ENCODE results near the gene IL18R1. TPM values are rescaled to one million over a fixed set of nuclear protein-coding genes. Genes with fewer than 3 reads are reported as not detected.

The IL18R1 gene
- total RNA-seq, 6 donors from 2014 or later: 9.4 to 46.9 (median 34.8) TPM

DNA sequence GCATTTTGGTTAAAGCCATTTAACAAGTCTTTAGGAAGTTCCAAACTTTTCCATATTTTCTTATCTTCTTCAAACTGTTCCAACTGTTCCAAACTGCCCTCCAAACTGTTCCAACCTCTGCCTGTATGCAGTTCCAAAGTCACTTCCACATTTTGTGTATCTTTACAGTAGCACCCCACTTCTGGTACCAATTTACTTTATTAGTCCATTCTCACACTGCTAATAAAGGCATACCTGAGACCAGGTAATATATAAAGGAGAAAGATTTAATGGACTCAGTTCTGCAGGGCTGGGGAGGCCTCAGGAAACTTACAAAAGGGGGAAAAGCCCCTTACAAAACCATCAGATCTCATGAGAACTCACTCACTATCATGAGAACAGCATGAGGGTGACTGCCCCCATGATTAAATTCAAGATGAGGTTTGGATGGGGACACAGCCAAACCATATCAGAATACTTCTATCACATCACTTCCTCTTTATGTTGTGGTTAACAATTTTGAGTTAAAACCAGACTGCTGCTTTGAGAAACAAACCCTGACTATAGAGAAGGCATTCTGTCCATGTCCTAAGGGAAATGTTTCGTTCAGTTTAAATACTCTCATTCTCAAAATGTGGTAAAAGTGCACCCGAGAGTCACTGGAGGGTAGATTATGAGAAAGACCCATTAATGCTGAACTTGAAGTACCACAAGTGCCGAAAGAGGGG, 11.0 kb downstream of the IL18R1 start:
- 82 to 86% methylated on average over 3 of the region's 3 CpGs for WGBS, 2 donors
- no peak for ATAC-seq (ENCODE audit: low FRiP score in 2 of 2)

DNA sequence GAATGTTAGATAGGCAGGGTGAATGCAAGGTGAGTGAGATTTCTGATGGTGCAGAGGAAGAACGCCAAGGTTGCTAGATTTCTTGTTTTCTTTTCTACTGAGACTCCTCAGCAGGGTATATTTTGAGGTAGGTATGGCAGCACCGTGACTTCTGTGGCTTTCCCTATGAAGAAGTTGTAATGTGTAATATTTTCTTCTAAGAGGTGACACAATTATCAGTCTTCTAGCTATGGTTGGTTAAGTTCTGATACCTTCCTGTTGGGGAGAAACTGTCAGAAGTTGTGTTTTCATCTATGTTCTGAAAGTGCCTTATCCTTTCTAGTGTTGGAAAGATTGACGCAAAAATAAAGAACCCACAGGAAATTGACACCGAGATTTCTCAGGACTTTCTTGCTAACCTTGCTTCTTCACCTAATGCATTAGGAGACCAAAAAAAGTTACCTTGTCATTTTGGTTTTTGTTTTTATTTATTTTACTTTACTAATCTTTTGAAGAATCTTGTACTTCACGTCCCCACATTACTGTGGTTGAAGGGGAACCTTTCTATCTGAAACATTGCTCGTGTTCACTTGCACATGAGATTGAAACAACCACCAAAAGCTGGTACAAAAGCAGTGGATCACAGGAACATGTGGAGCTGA, 11.9 kb downstream of the IL18R1 start:
- Histone ChIP-seq H3K4me3 (no peak overlapping the region), H3K9me3 (peaks cover 0 to 16% (median 5%) of the 10 kb centered on the region in 4 donors), H3K36me3 (peaks cover 0 to 75% (median 15%) of the 10 kb centered on the region in 4 donors), H3K27ac (peak overlapping the region in 3 of 4 donors; percentile 35 to 59 (median 52)), H3K27me3 (no peaks in the 10 kb centered on the region), H3K4me1 (no peaks in the 10 kb centered on the region)
- TF ChIP-seq POLR2AphosphoS5 (IDR thresholded peaks at IDR 0.05) (no peak), EP300 (IDR thresholded peaks at IDR 0.05) (no peak)
- TF ChIP-seq, protein P1, sequence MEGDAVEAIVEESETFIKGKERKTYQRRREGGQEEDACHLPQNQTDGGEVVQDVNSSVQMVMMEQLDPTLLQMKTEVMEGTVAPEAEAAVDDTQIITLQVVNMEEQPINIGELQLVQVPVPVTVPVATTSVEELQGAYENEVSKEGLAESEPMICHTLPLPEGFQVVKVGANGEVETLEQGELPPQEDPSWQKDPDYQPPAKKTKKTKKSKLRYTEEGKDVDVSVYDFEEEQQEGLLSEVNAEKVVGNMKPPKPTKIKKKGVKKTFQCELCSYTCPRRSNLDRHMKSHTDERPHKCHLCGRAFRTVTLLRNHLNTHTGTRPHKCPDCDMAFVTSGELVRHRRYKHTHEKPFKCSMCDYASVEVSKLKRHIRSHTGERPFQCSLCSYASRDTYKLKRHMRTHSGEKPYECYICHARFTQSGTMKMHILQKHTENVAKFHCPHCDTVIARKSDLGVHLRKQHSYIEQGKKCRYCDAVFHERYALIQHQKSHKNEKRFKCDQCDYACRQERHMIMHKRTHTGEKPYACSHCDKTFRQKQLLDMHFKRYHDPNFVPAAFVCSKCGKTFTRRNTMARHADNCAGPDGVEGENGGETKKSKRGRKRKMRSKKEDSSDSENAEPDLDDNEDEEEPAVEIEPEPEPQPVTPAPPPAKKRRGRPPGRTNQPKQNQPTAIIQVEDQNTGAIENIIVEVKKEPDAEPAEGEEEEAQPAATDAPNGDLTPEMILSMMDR (IDR thresholded peaks at IDR 0.05): no peak
- no peak for DNase-seq
- WGBS, 2 donors: 74 to 75% methylated on average over 6 of the region's 6 CpGs
- ATAC-seq (ENCODE audit: low FRiP score in 2 of 2): no peak

More for the DNA sequence above, 11.0 kb downstream of the IL18R1 start:
- Histone ChIP-seq H3K4me3 (no peak overlapping the region), H3K9me3 (peaks cover 0 to 16% (median 5%) of the 10 kb centered on the region in 4 donors), H3K27ac (peak overlapping the region in 3 of 4 donors; percentile 35 to 59 (median 44)), H3K36me3 (peaks cover 0 to 75% (median 15%) of the 10 kb centered on the region in 4 donors), H3K4me1 (no peaks in the 10 kb centered on the region), H3K27me3 (no peaks in the 10 kb centered on the region)
- TF ChIP-seq, protein P1 (IDR thresholded peaks at IDR 0.05): no peak
- TF ChIP-seq POLR2A (IDR thresholded peaks at IDR 0.05) (no peak), POLR2AphosphoS5 (IDR thresholded peaks at IDR 0.05) (no peak), EP300 (IDR thresholded peaks at IDR 0.05) (no peak)
- no peak for DNase-seq

DNA sequence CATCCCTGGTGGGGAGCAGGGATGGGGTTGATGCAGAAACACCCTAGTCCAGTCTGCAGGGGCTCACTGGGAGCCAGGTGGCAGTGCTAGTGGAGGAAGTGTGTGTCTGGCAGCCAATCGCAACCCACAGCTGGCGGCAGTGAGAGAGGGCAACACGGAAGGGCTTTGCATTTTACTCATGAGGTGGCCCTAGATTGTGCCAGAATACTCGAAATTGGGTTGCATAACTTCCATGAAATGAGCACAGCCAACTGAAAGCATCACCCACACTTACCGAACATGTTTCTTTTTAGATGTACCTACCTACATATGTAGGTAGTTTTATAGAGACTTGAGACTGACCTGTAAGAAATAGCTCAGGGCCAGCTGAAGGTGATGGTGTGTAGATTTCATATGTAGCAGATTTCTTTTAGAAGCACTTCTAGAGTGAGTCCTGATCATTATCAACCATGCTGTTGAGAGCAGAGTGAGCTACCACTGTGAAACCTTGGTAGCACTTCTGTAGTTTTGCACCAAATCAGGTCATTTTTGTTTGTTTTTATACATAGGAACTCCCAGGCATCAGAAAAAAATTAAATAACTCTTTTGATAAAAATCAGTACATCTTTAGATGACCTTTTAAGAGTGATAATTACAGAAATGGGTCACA, 13.0 kb downstream of the IL18R1 start:
- no peaks in the 10 kb centered on the region for H3K27me3 ChIP-seq
- DNase-seq (no peak), ATAC-seq (ENCODE audit: low FRiP score in 2 of 2) (no peak)
- WGBS, 2 donors: 67 to 76% methylated on average over 5 of the region's 5 CpGs
- H3K36me3 ChIP-seq: peaks cover 0 to 72% (median 15%) of the 10 kb centered on the region in 4 donors
- no peak overlapping the region for H3K4me3 ChIP-seq
- H3K27ac ChIP-seq: peak overlapping the region in 2 of 4 donors; percentile 27 to 52
- H3K4me1 ChIP-seq: no peaks in the 10 kb centered on the region
- TF ChIP-seq, protein P1 (IDR thresholded peaks at IDR 0.05): no peak
- TF ChIP-seq POLR2A (IDR thresholded peaks at IDR 0.05): peak in 1 of 4 donors; percentile 12
- peaks cover 0 to 16% (median 5%) of the 10 kb centered on the region in 4 donors for H3K9me3 ChIP-seq

DNA sequence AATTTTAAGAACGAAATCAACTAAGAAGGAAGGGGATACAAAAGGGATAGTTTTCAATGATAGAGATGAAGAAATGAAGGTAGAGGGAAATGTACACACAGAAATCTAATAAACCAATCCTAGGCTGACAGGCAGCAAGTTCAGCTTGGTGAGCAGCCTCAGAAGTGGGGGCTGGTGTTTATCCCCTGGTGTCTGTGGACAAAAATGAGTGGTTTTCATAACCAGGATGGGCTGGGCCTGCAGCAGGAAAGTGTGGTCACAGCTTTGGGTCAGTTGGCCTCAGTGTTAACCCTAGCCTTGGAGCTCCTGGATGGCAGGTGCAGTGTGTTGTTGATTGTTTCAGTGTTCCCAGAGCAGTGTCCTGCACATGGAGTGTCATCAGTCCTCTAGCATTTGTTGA, 14.3 kb downstream of the IL18R1 start:
- TF ChIP-seq POLR2AphosphoS5 (IDR thresholded peaks at IDR 0.05) (no peak), POLR2A (IDR thresholded peaks at IDR 0.05) (no peak), EP300 (IDR thresholded peaks at IDR 0.05) (no peak)
- TF ChIP-seq, protein P1 (IDR thresholded peaks at IDR 0.05): no peak
- Histone ChIP-seq H3K4me3 (no peak overlapping the region), H3K36me3 (peaks cover 0 to 60% (median 11%) of the 10 kb centered on the region in 4 donors), H3K27ac (no peak overlapping the region), H3K27me3 (no peaks in the 10 kb centered on the region), H3K9me3 (peaks cover 0 to 16% (median 5%) of the 10 kb centered on the region in 4 donors), H3K4me1 (no peaks in the 10 kb centered on the region)
- 95 to 98% methylated on average over 1 of the region's 1 CpG for WGBS, 2 donors
- DNase-seq: no peak
- ATAC-seq (ENCODE audit: low FRiP score in 2 of 2): no peak
